GM19025 (cell line): ENCODE data around the gene CAMTA1.

Source experiments
- ATAC-seq: cut with Tn5 transposase; IDR thresholded peaks from one replicate; pipeline ENCODE4 v1.9.1; 2021; ENCODE audit warnings: mild to moderate bottlenecking, low read depth, moderate library complexity; ENCODE audit not compliant: unreplicated experiment

The CAMTA1 gene

GRCh38 chr1:7470904-7471638, 685.8 kb downstream of the CAMTA1 start:
- ATAC-seq: no peak

- no peak for ATAC-seq
These were observed 686.6 kb downstream of the CAMTA1 start for GRCh38 chr1:7471836-7472235.

- ATAC-seq: no peak
These were observed 688.2 kb downstream of the CAMTA1 start for GRCh38 chr1:7473223-7474142.

GRCh38 chr1:7474143-7474490, 688.9 kb downstream of the CAMTA1 start:
- ATAC-seq: no peak

GRCh38 chr1:7474786-7475502, 689.7 kb downstream of the CAMTA1 start:
- ATAC-seq: no peak

GRCh38 chr1:7475691-7476090, 690.4 kb downstream of the CAMTA1 start:
- no peak for ATAC-seq

- ATAC-seq: no peak
These were observed 691.1 kb downstream of the CAMTA1 start for GRCh38 chr1:7476402-7476801.

- ATAC-seq: no peak
These were observed 691.8 kb downstream of the CAMTA1 start for GRCh38 chr1:7476861-7477547.

GRCh38 chr1:7477593-7477992, 692.3 kb downstream of the CAMTA1 start:
- no peak for ATAC-seq

- no peak for ATAC-seq
These were observed 693.0 kb downstream of the CAMTA1 start for GRCh38 chr1:7478142-7478790.

- no peak for ATAC-seq
These were observed 693.7 kb downstream of the CAMTA1 start for GRCh38 chr1:7478809-7479499.

GRCh38 chr1:7479571-7479970, 694.3 kb downstream of the CAMTA1 start:
- no peak for ATAC-seq

GRCh38 chr1:7481194-7481593, 695.9 kb downstream of the CAMTA1 start:
- ATAC-seq: no peak

- ATAC-seq: no peak
These were observed 696.8 kb downstream of the CAMTA1 start for GRCh38 chr1:7482077-7482476.

GRCh38 chr1:7482772-7483495, 697.7 kb downstream of the CAMTA1 start:
- no peak for ATAC-seq

- ATAC-seq: no peak
These were observed 698.6 kb downstream of the CAMTA1 start for GRCh38 chr1:7483634-7484383.

GRCh38 chr1:7485086-7485780, 700.0 kb downstream of the CAMTA1 start:
- no peak for ATAC-seq

- ATAC-seq: no peak
These were observed 700.6 kb downstream of the CAMTA1 start for GRCh38 chr1:7485826-7486225.
